PFSK-1 (cell line): Measurements from ENCODE around the gene CLIC4.

Experiments used
- FOXP2 ChIP-seq: optimal IDR thresholded peaks from 2 replicates; pipeline ENCODE3; 2011; ENCODE audit warnings: borderline replicate concordance, control low read depth, inconsistent platforms; ENCODE audit not compliant: insufficient read depth; ENCODE audit errors: extremely low read length, extremely low read depth
- POLR2AphosphoS5 ChIP-seq: IDR thresholded peaks from 2 replicates; pipeline ENCODE4 v1.6.1; 2012; ENCODE audit warnings: low read depth, mild to moderate bottlenecking, control low read depth, low read length, moderate library complexity
- SIN3A ChIP-seq: IDR thresholded peaks from 2 replicates; pipeline ENCODE4 v1.6.1; 2012; ENCODE audit warnings: mild to moderate bottlenecking, low read length, moderate library complexity, borderline replicate concordance; ENCODE audit not compliant: insufficient read depth
- TAF1 ChIP-seq: IDR thresholded peaks from 2 replicates; pipeline ENCODE4 v1.6.1; 2012; ENCODE audit warnings: low read length, control low read depth, borderline replicate concordance; ENCODE audit not compliant: insufficient read depth
- TF ChIP-seq, protein P1 (sequence below), 2 experiments: IDR thresholded peaks; 2 replicates each; pipeline versions ENCODE4 v1.6.1 to v1.8.0; 2011 to 2012; ENCODE audit warnings: low read depth in 2 of 2, low read length in 2 of 2, control low read depth in 1 of 2, inconsistent platforms in 1 of 2, mild to moderate bottlenecking in 1 of 2, moderate library complexity in 1 of 2; ENCODE audit not compliant: insufficient read depth in 1 of 2

Gene CLIC4

DNA sequence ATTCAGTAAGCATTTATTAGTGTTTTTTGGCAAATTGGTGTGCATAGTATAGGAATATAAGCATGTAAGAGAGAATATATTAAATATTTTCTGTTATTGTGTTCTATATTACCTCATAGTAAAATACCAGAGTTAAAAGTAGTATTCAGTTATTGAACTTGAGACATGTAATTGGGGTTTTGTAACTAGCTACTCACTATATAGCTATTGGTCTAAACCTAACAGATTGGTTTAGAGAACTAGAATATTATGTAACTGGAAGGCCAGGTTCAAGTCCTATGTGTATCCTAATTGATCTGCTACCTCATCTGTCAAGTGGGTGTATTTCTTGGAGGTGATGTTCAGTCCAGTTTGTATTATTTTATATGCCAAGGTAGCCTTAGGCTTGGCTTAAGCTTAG is 26.3 kb downstream of the CLIC4 start:
- TF ChIP-seq TAF1 (no peak), POLR2AphosphoS5 (no peak), FOXP2 (no peak), SIN3A (no peak)
- TF ChIP-seq, protein P1, sequence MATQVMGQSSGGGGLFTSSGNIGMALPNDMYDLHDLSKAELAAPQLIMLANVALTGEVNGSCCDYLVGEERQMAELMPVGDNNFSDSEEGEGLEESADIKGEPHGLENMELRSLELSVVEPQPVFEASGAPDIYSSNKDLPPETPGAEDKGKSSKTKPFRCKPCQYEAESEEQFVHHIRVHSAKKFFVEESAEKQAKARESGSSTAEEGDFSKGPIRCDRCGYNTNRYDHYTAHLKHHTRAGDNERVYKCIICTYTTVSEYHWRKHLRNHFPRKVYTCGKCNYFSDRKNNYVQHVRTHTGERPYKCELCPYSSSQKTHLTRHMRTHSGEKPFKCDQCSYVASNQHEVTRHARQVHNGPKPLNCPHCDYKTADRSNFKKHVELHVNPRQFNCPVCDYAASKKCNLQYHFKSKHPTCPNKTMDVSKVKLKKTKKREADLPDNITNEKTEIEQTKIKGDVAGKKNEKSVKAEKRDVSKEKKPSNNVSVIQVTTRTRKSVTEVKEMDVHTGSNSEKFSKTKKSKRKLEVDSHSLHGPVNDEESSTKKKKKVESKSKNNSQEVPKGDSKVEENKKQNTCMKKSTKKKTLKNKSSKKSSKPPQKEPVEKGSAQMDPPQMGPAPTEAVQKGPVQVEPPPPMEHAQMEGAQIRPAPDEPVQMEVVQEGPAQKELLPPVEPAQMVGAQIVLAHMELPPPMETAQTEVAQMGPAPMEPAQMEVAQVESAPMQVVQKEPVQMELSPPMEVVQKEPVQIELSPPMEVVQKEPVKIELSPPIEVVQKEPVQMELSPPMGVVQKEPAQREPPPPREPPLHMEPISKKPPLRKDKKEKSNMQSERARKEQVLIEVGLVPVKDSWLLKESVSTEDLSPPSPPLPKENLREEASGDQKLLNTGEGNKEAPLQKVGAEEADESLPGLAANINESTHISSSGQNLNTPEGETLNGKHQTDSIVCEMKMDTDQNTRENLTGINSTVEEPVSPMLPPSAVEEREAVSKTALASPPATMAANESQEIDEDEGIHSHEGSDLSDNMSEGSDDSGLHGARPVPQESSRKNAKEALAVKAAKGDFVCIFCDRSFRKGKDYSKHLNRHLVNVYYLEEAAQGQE (IDR thresholded peaks at IDR 0.05; ENCODE audit: insufficient read depth in 1 of 2, low read depth in 2 of 2, low read length in 2 of 2): no peak

DNA sequence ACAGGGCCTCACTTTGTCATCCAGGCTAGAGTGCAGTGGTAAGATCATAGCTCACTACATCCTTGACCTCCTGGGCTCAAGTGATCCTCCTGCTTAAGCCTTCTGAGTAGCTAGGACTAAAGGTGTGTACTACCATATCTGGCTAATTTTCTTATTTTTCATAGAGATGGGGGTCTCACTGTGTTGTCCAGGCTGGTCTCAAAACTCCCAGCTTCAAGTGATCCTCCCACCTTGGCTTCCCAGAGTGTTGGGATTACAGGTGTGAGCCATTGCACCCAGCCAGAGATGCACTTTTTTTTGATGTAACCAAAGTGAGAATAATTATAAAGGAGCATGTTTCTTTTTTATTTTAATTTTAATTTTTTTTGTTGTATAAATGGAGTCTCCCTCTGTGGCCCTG is 28.4 kb downstream of the CLIC4 start:
- TF ChIP-seq TAF1 (no peak), SIN3A (no peak), FOXP2 (no peak), POLR2AphosphoS5 (no peak)
- TF ChIP-seq, protein P1 (IDR thresholded peaks at IDR 0.05; ENCODE audit: insufficient read depth in 1 of 2, low read depth in 2 of 2, low read length in 2 of 2): no peak

DNA sequence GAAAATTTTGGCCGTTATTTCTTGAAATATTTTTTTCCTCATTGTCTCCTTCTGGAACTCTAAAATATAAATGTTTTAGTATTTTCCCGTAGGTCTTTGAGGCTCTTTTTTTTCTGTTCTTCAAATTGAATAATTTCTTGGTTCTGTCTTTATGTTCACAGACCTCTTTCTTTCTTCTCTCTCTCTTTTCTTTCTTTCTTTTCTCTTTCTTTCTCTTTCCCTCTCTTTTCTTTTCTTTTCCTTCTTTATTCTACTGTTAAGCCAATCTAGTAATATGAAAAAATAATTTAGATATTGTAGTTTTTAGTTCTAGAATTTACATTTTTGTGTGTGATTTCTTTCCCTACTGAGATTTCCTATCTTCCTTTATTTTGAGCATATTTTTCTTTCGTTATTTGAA is 30.1 kb downstream of the CLIC4 start:
- TF ChIP-seq SIN3A (no peak), TAF1 (no peak), POLR2AphosphoS5 (no peak), FOXP2 (no peak)
- TF ChIP-seq, protein P1 (IDR thresholded peaks at IDR 0.05; ENCODE audit: insufficient read depth in 1 of 2, low read depth in 2 of 2, low read length in 2 of 2): no peak

DNA sequence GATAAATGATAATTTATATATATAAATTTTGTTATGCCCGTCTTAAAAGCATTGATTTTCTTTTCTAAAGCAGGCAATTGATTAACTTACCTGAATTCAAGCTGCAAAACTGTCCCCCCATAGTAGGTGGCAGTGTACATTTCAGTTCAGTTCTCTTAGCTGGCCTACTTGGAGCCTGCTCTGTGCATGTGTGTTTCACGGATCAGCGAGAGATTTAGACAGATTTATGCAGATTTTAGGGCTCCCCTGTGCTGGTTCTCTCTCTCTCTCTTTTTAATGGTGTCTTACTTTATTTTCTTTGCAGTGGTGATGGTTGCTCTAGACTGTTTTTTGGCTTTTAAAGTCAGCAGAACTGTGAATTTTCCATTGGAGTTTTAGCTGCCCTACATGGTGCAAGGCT is 30.7 kb downstream of the CLIC4 start:
- TF ChIP-seq FOXP2 (no peak), POLR2AphosphoS5 (no peak), SIN3A (no peak), TAF1 (no peak)
- TF ChIP-seq, protein P1 (IDR thresholded peaks at IDR 0.05; ENCODE audit: insufficient read depth in 1 of 2, low read depth in 2 of 2, low read length in 2 of 2): no peak

DNA sequence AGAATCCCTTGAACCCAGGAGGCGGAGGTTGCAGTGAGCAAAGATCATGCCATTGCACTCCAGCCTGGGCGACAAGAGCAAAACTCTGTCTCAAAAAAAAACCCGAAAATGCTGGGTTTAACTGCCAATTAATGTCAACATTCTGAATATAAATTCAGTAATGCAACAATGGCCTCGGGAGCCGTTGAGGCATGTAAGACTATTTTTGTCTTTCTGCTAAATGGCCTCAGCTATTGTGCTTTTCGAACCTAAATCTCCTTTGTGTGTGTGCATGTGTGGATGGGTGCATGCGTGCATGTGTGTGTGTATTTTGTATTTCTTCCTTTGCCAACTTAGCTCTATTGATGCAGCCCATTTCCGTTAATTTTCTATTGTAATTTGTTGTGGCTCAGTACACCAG is 31.6 kb downstream of the CLIC4 start:
- TF ChIP-seq POLR2AphosphoS5: no peak
- TF ChIP-seq, protein P1 (IDR thresholded peaks at IDR 0.05; ENCODE audit: insufficient read depth in 1 of 2, low read depth in 2 of 2, low read length in 2 of 2): no peak
- TF ChIP-seq FOXP2: no peak
- no peak for TF ChIP-seq SIN3A
- TF ChIP-seq TAF1: no peak
